HepG2 (cell line): ENCODE measurements around the gene MZT1. TPM values are rescaled to one million over a fixed set of nuclear protein-coding genes. Genes with fewer than 3 reads are reported as not detected.

Experiments
- ATAC-seq: fragments of 200-7000 bp; cut with Tn5 transposase; 3 replicates; pipeline ENCODE4 v1.9.1; 2020; ENCODE audit warnings: mild to moderate bottlenecking, moderate library complexity
- BruUV-seq: library from RNA; stranded (reverse); fragments of 400-500 nt; replicated peaks from 2 replicates; lab custom pipeline; 2021; lab: Mats Ljungman, UMichigan
- CTCF ChIA-PET: fragments of 300-600 bp; formaldehyde crosslinking; extraction: SDS; loops from one replicate; lab custom pipeline; 2021; ENCODE audit warnings: low total read pairs, inconsistent platforms, low intra/inter-chr PET ratio; lab: Yijun Ruan, JAX
- POLR2A ChIA-PET: fragments of 350-600 bp; sonication (Branson Sonifier 250); formaldehyde crosslinking; loops from one replicate; lab custom pipeline; 2020; ENCODE audit warnings: antibody characterized with exemption, inconsistent platforms; lab: Yijun Ruan, JAX
- DNase-seq: peaks from one replicate; pipeline ENCODE4 v3.0.0-alpha.2; 2015; ENCODE audit warnings: low spot score
- FAIRE-seq: peaks from 3 replicates; lab custom pipeline; 2011; peaks lifted over from hg19 to GRCh38; lab: Jason Lieb, UNC
- H2AFZ ChIP-seq: one replicate; pipeline ENCODE4 v1.6.1; 2011; ENCODE audit warnings: low read length, inconsistent platforms
- H3K27ac ChIP-seq: fragments of 300-600 bp; 3 replicates; pipeline ENCODE4 v1.8.0; 2011; ENCODE audit warnings: mixed run types, mild to moderate bottlenecking, mixed read lengths, low read length, inconsistent platforms; ENCODE audit not compliant: insufficient read depth; ENCODE audit errors: extremely low read length
- H3K27me3 ChIP-seq, 2 experiments: fragments of 200-600 bp in 1 of 2; 2 replicates in 1 of 2; 3 replicates in 1 of 2; pipeline versions ENCODE4 v1.6.0 to v1.8.0; 2011; ENCODE audit warnings: low read length in 2 of 2, mild to moderate bottlenecking in 2 of 2, moderate library complexity in 2 of 2, inconsistent platforms in 1 of 2; ENCODE audit not compliant: insufficient read depth in 2 of 2, control insufficient read depth in 1 of 2
- H3K36me3 ChIP-seq, 2 experiments: fragments of 200-600 bp in 1 of 2; replicated peaks in 1 of 2; 2 replicates in 1 of 2; 3 replicates in 1 of 2; pipeline versions ENCODE4 v1.5.1 to v1.8.0; 2011; ENCODE audit warnings: low read length in 2 of 2, inconsistent platforms in 1 of 2; ENCODE audit not compliant: insufficient read depth in 2 of 2, control insufficient read depth in 1 of 2
- H3K4me1 ChIP-seq: 2 replicates; pipeline ENCODE4 v1.5.1; 2012; ENCODE audit warnings: low read length, inconsistent platforms; ENCODE audit not compliant: insufficient read depth
- H3K4me2 ChIP-seq: 2 replicates; pipeline ENCODE4 v1.6.0; 2011; ENCODE audit warnings: low read depth, low read length, inconsistent platforms
- H3K4me3 ChIP-seq, 3 experiments: fragments of 200-600 bp in 1 of 3; sonication (generic), shearing (Covaris generic) in 1 of 3; replicated peaks in 1 of 3; 2 replicates each; pipeline ENCODE4 v1.5.1; 2011 to 2016; ENCODE audit warnings: low read length in 3 of 3, inconsistent platforms in 2 of 3, low read depth in 2 of 3, mild to moderate bottlenecking in 2 of 3, control low read depth in 1 of 3, mixed read lengths in 1 of 3; ENCODE audit not compliant: insufficient read depth in 1 of 3
- H3K79me2 ChIP-seq: one replicate; pipeline ENCODE4 v1.6.1; 2011; ENCODE audit warnings: low read length, inconsistent platforms; ENCODE audit not compliant: insufficient read depth
- H3K9ac ChIP-seq: 2 replicates; pipeline ENCODE4 v1.6.0; 2011; ENCODE audit warnings: mild to moderate bottlenecking, low read depth, low read length, inconsistent platforms; ENCODE audit not compliant: insufficient read depth
- H3K9me3 ChIP-seq: 2 replicates; pipeline ENCODE4 v1.5.1; 2012; ENCODE audit warnings: mild to moderate bottlenecking, low read length
- H4K20me1 ChIP-seq: 2 replicates; pipeline ENCODE4 v1.6.0; 2011; ENCODE audit warnings: inconsistent platforms, mild to moderate bottlenecking, low read length, moderate library complexity; ENCODE audit not compliant: insufficient read depth
- ELK4 ChIP-seq: sonication (generic); formaldehyde crosslinking; IDR thresholded peaks from 2 replicates; pipeline ENCODE4 v1.9.0; 2021; ENCODE audit warnings: missing genetic modification reagents, borderline replicate concordance
- SALL1 ChIP-seq: sonication (generic); formaldehyde crosslinking; IDR thresholded peaks from 2 replicates; pipeline ENCODE4 v1.8.0; 2022; ENCODE audit warnings: mild to moderate bottlenecking, missing genetic modification reagents
- ZNF142 ChIP-seq: sonication (generic); formaldehyde crosslinking; IDR thresholded peaks from 2 replicates; pipeline ENCODE4 v1.4.0; 2020; ENCODE audit warnings: missing genetic modification reagents
- ZNF547 ChIP-seq: sonication (generic); formaldehyde crosslinking; IDR thresholded peaks from 2 replicates; pipeline ENCODE4 v1.5.1; 2020; ENCODE audit warnings: mild to moderate bottlenecking, missing genetic modification reagents
- ZNF772 ChIP-seq: sonication (generic); formaldehyde crosslinking; IDR thresholded peaks from 2 replicates; pipeline ENCODE4 v1.5.0; 2020; ENCODE audit warnings: mild to moderate bottlenecking, missing genetic modification reagents
- ZNF883 ChIP-seq: sonication (generic); formaldehyde crosslinking; IDR thresholded peaks from 2 replicates; pipeline ENCODE4 v1.5.1; 2020; ENCODE audit warnings: mild to moderate bottlenecking, missing genetic modification reagents; ENCODE audit errors: not compliant biosample characterization
- in situ Hi-C: cut with HindIII; loops from 2 replicates; pipeline ENCODE4 v1.10.0; 2017; ENCODE audit warnings: low pct_unique_long_range_greater_than_20kb; ENCODE audit not compliant: extremely low pct_ligation_motif_present
- intact Hi-C: fragments of 100-400 bp; cut with micrococcal nuclease; formaldehyde crosslinking; loops from one replicate; pipeline ENCODE4 v1.10.0; 2022; ENCODE audit not compliant: unreplicated experiment
- polyA plus RNA-seq, 8 experiments: library from polyadenylated mRNA; depleted of rRNA in 3 of 8; stranded (reverse) in 7 of 8; unstranded in 1 of 8; fragments of >200 nt; fragmentation: Illumina TruSeq in 4 of 8; extraction: Trizol in 4 of 8; gene quantifications; 2 replicates each; pipeline versions ENCODE4 v1.2.1 to v1.2.3, GENCODE V29; 2011 to 2016; ENCODE audit warnings: low read depth in 4 of 8, missing spikeins in 1 of 8, mixed read lengths in 1 of 8; ENCODE audit not compliant: insufficient read depth in 1 of 8
- total RNA-seq, 5 experiments: library from RNA; depleted of rRNA; stranded (reverse); fragments of >200 nt; fragmentation: Illumina TruSeq; extraction: Trizol; gene quantifications; 2 replicates each; pipeline ENCODE4 v1.2.3, GENCODE V29; 2016; ENCODE audit warnings: low read depth in 1 of 5

MZT1 gene
- total and polyA plus RNA-seq, 2 of the 13 experiments (the other 11 are each of a cell fraction or from before 2014, with no cell fraction given), result 11.7 to 17.2 TPM

GRCh38 chr13:72678312-72678711, 49.1 kb downstream of the MZT1 start (continued):
- TF ChIP-seq ZNF142, result no peak
- TF ChIP-seq ELK4, result no peak
- TF ChIP-seq ZNF772 (CRISPR knock-in tag), result no peak

GRCh38 chr13:72677431-72677830, 50.0 kb downstream of the MZT1 start:
- no TSS peak for BruUV-seq
- CTCF ChIA-PET, result no interaction called here
- Histone ChIP-seq H4K20me1 (no peaks in the 10 kb centered on the region), H3K9ac (no peak overlapping the region), H3K27me3 (no peaks in the 10 kb centered on the region), H3K36me3 (no peaks in the 10 kb centered on the region), H3K4me2 (no peak overlapping the region), H3K27ac (no peak overlapping the region), H3K4me1 (no peaks in the 10 kb centered on the region), H2AFZ (no peak overlapping the region), H3K79me2 (no peaks in the 10 kb centered on the region), H3K4me3 (no peak overlapping the region), H3K9me3 (no peaks in the 10 kb centered on the region)
- POLR2A ChIA-PET, result no interaction called here
- intact Hi-C loops, result no loop called here
- in situ Hi-C loops, result no loop called here
- no peak for TF ChIP-seq SALL1 (CRISPR knock-in tag)
- TF ChIP-seq ZNF883, result no peak
- TF ChIP-seq ZNF547, result no peak
- FAIRE-seq, result no peak
- no peak for ATAC-seq
- no peak for DNase-seq
